Measurements from ENCODE around the gene ZNF200. TPM values are rescaled to one million over a fixed set of nuclear protein-coding genes. Genes with fewer than 3 reads are reported as not detected.
A peak's percentile ranks its signal among the peaks of the same experiment; 100 is the strongest.

Gene ZNF200
- total RNA-seq, 1 experiment from 2014 or later = 13.0 TPM

GRCh38 chr16:3234543-3234856 is 458 bp downstream of the ZNF200 start:
- Histone ChIP-seq H3K4me1 (ENCODE audit: insufficient read depth, low read length, poor library complexity, severe bottlenecking) (peaks cover 3% of the 10 kb centered on the region), H3K27ac (ENCODE audit: low read depth, low read length, poor library complexity, severe bottlenecking) (peak overlapping the region; percentile 96), H3K4me3 (ENCODE audit: low read depth, low read length, poor library complexity, severe bottlenecking) (peak overlapping the region; percentile 97), H3K36me3 (ENCODE audit: insufficient read depth, low read length, poor library complexity, severe bottlenecking) (peaks cover 38% of the 10 kb centered on the region), H3K27me3 (replicated peaks; ENCODE audit: insufficient read depth, low read depth, low read length, poor library complexity) (no peaks in the 10 kb centered on the region), H3K9me3 (ENCODE audit: low read depth, low read length, poor library complexity, severe bottlenecking) (peaks cover 9% of the 10 kb centered on the region)
- intact Hi-C loops (cut with micrococcal nuclease; ENCODE audit: unreplicated experiment) = no loop called here
- ChIA-PET POLR2A (ENCODE audit: low non-redundant PET) (interaction anchor here (0.6 kb wide), 1 partner anchor 203 kb away, joined by 3 read pairs; no protein-coding TSS in a partner anchor), CTCF (interaction anchor here (0.6 kb wide), 1 partner anchor 32 kb away, joined by 3 read pairs; no protein-coding TSS in a partner anchor)
- no TSS peak for BruUV-seq (replicated peaks)
- no peak for DNase-seq (ENCODE audit: low spot score)
- TF ChIP-seq EZH2 (IDR thresholded peaks at IDR 0.05; ENCODE audit: borderline replicate concordance, low read depth, low read length, poor library complexity, severe bottlenecking) = no peak
- no peak for TF ChIP-seq CTCF (conservative IDR thresholded peaks at IDR 0.05; ENCODE audit: low read depth, low read length)

- peaks cover 73% of the 10 kb centered on the region for H3K9me3 ChIP-seq (ENCODE audit: low read depth, low read length, poor library complexity, severe bottlenecking)
- intact Hi-C loops (cut with micrococcal nuclease; ENCODE audit: unreplicated experiment) = no loop called here
- no peaks in the 10 kb centered on the region for H3K4me1 ChIP-seq (ENCODE audit: insufficient read depth, low read length, poor library complexity, severe bottlenecking)
- H3K4me3 ChIP-seq (ENCODE audit: low read depth, low read length, poor library complexity, severe bottlenecking) = no peak overlapping the region
- CTCF ChIA-PET = no interaction called here
- no peak for DNase-seq (ENCODE audit: low spot score)
- no TSS peak for BruUV-seq (replicated peaks)
- no peak for TF ChIP-seq CTCF (conservative IDR thresholded peaks at IDR 0.05; ENCODE audit: low read depth, low read length)
- TF ChIP-seq EZH2 (IDR thresholded peaks at IDR 0.05; ENCODE audit: borderline replicate concordance, low read depth, low read length, poor library complexity, severe bottlenecking) = no peak
- H3K36me3 ChIP-seq (ENCODE audit: insufficient read depth, low read length, poor library complexity, severe bottlenecking) = peaks cover 58% of the 10 kb centered on the region
- POLR2A ChIA-PET (ENCODE audit: low non-redundant PET) = no interaction called here
- no peaks in the 10 kb centered on the region for H3K27me3 ChIP-seq (replicated peaks; ENCODE audit: insufficient read depth, low read depth, low read length, poor library complexity)
- H3K27ac ChIP-seq (ENCODE audit: low read depth, low read length, poor library complexity, severe bottlenecking) = no peak overlapping the region
Observed at GRCh38 chr16:3223913-3224515, 10.9 kb downstream of the ZNF200 start.

GRCh38 chr16:3220839-3221238 is 14.1 kb downstream of the ZNF200 start:
- H3K4me1 ChIP-seq (ENCODE audit: insufficient read depth, low read length, poor library complexity, severe bottlenecking) = no peaks in the 10 kb centered on the region
- TF ChIP-seq CTCF (conservative IDR thresholded peaks at IDR 0.05; ENCODE audit: low read depth, low read length) (no peak), EZH2 (IDR thresholded peaks at IDR 0.05; ENCODE audit: borderline replicate concordance, low read depth, low read length, poor library complexity, severe bottlenecking) (no peak)
- POLR2A ChIA-PET (ENCODE audit: low non-redundant PET) = no interaction called here
- peaks cover 27% of the 10 kb centered on the region for H3K36me3 ChIP-seq (ENCODE audit: insufficient read depth, low read length, poor library complexity, severe bottlenecking)
- peaks cover 18% of the 10 kb centered on the region for H3K27me3 ChIP-seq (replicated peaks; ENCODE audit: insufficient read depth, low read depth, low read length, poor library complexity)
- intact Hi-C loops (cut with micrococcal nuclease; ENCODE audit: unreplicated experiment) = no loop called here
- H3K27ac ChIP-seq (ENCODE audit: low read depth, low read length, poor library complexity, severe bottlenecking) = no peak overlapping the region
- no peak for DNase-seq (ENCODE audit: low spot score)
- BruUV-seq (replicated peaks) = no TSS peak
- CTCF ChIA-PET = no interaction called here
- no peak overlapping the region for H3K4me3 ChIP-seq (ENCODE audit: low read depth, low read length, poor library complexity, severe bottlenecking)
- peaks cover 48% of the 10 kb centered on the region for H3K9me3 ChIP-seq (ENCODE audit: low read depth, low read length, poor library complexity, severe bottlenecking)

Measured in A673 (cell line).